IPS-20b (cell line): ENCODE data around the gene TTC21B.

Experiments
- H3K27ac ChIP-seq: one replicate; pipeline ENCODE4 v1.5.1; 2013; ENCODE audit warnings: low read length
- H3K27me3 ChIP-seq: 2 replicates; pipeline ENCODE4 v1.6.1; 2013; ENCODE audit warnings: mild to moderate bottlenecking, low read length, inconsistent platforms; ENCODE audit not compliant: insufficient read depth
- H3K36me3 ChIP-seq: 2 replicates; pipeline ENCODE4 v1.6.1; 2013; ENCODE audit warnings: low read depth, mild to moderate bottlenecking, inconsistent platforms, low read length, moderate library complexity; ENCODE audit not compliant: insufficient read depth
- H3K4me1 ChIP-seq: 2 replicates; pipeline ENCODE4 v1.6.1; 2013; ENCODE audit warnings: mild to moderate bottlenecking, control low read depth, inconsistent platforms, low read length, moderate library complexity; ENCODE audit not compliant: insufficient read depth
- H3K4me3 ChIP-seq: 2 replicates; pipeline ENCODE4 v1.5.1; 2013; ENCODE audit warnings: mild to moderate bottlenecking, low read length, inconsistent platforms
- H3K9ac ChIP-seq: 2 replicates; pipeline ENCODE4 v1.6.1; 2013; ENCODE audit warnings: low read depth, mild to moderate bottlenecking, inconsistent platforms, low read length, moderate library complexity
- H3K9me3 ChIP-seq: 2 replicates; pipeline ENCODE4 v1.6.1; 2013; ENCODE audit warnings: mild to moderate bottlenecking, low read depth, low read length, inconsistent platforms; ENCODE audit not compliant: insufficient read depth

TTC21B gene

GRCh38 chr2:165886487-165887146 lies 67.0 kb downstream of the TTC21B start:
- no peak overlapping the region for H3K4me3 ChIP-seq
- no peaks in the 10 kb centered on the region for H3K9me3 ChIP-seq
- peaks cover 63% of the 10 kb centered on the region; the same call in 1 of the 2 replicates for H3K36me3 ChIP-seq
- no peaks in the 10 kb centered on the region for H3K4me1 ChIP-seq
- no peaks in the 10 kb centered on the region for H3K27me3 ChIP-seq
- H3K27ac ChIP-seq = no peak overlapping the region
- no peak overlapping the region for H3K9ac ChIP-seq

GRCh38 chr2:165877565-165878550 lies 75.7 kb downstream of the TTC21B start:
- no peak overlapping the region for H3K9ac ChIP-seq
- no peaks in the 10 kb centered on the region for H3K27me3 ChIP-seq
- no peak overlapping the region for H3K4me3 ChIP-seq
- peaks cover 39% of the 10 kb centered on the region for H3K36me3 ChIP-seq
- no peaks in the 10 kb centered on the region for H3K9me3 ChIP-seq
- H3K27ac ChIP-seq = no peak overlapping the region
- no peaks in the 10 kb centered on the region for H3K4me1 ChIP-seq

GRCh38 chr2:165876712-165877111 lies 76.9 kb downstream of the TTC21B start:
- no peak overlapping the region for H3K27ac ChIP-seq
- no peak overlapping the region for H3K9ac ChIP-seq
- H3K4me1 ChIP-seq = no peaks in the 10 kb centered on the region
- no peaks in the 10 kb centered on the region for H3K9me3 ChIP-seq
- H3K36me3 ChIP-seq = peaks cover 32% of the 10 kb centered on the region
- H3K4me3 ChIP-seq = no peak overlapping the region
- H3K27me3 ChIP-seq = no peaks in the 10 kb centered on the region

GRCh38 chr2:165876269-165876668 lies 77.3 kb downstream of the TTC21B start:
- Histone ChIP-seq H3K27ac (no peak overlapping the region), H3K9ac (no peak overlapping the region), H3K36me3 (peaks cover 32% of the 10 kb centered on the region), H3K4me1 (no peaks in the 10 kb centered on the region), H3K9me3 (no peaks in the 10 kb centered on the region), H3K4me3 (no peak overlapping the region), H3K27me3 (no peaks in the 10 kb centered on the region)

- Histone ChIP-seq H3K9ac (no peak overlapping the region), H3K4me3 (no peak overlapping the region), H3K27ac (no peak overlapping the region), H3K36me3 (peaks cover 17% of the 10 kb centered on the region), H3K9me3 (no peaks in the 10 kb centered on the region), H3K4me1 (no peaks in the 10 kb centered on the region), H3K27me3 (no peaks in the 10 kb centered on the region)
Measured at GRCh38 chr2:165874445-165875039, 79.0 kb downstream of the TTC21B start.

- H3K9ac ChIP-seq = no peak overlapping the region
- peaks cover 10% of the 10 kb centered on the region; the same call in 1 of the 2 replicates for H3K36me3 ChIP-seq
- H3K4me3 ChIP-seq = no peak overlapping the region
- H3K27ac ChIP-seq = no peak overlapping the region
- no peaks in the 10 kb centered on the region for H3K27me3 ChIP-seq
- H3K9me3 ChIP-seq = no peaks in the 10 kb centered on the region
- H3K4me1 ChIP-seq = no peaks in the 10 kb centered on the region
Measured at GRCh38 chr2:165872101-165872791, 81.3 kb downstream of the TTC21B start.

- H3K36me3 ChIP-seq = peaks cover 3% of the 10 kb centered on the region; the same call in 1 of the 2 replicates
- H3K4me3 ChIP-seq = no peak overlapping the region
- no peaks in the 10 kb centered on the region for H3K27me3 ChIP-seq
- H3K27ac ChIP-seq = no peak overlapping the region
- H3K4me1 ChIP-seq = no peaks in the 10 kb centered on the region
- no peaks in the 10 kb centered on the region for H3K9me3 ChIP-seq
- no peak overlapping the region for H3K9ac ChIP-seq
Measured at GRCh38 chr2:165871025-165871424, 82.6 kb downstream of the TTC21B start.

- H3K9me3 ChIP-seq = no peaks in the 10 kb centered on the region
- H3K4me3 ChIP-seq = no peak overlapping the region
- no peaks in the 10 kb centered on the region for H3K27me3 ChIP-seq
- no peaks in the 10 kb centered on the region for H3K4me1 ChIP-seq
- no peak overlapping the region for H3K27ac ChIP-seq
- peaks cover 3% of the 10 kb centered on the region; the same call in 1 of the 2 replicates for H3K36me3 ChIP-seq
- H3K9ac ChIP-seq = no peak overlapping the region
Measured at GRCh38 chr2:165870346-165870745, 83.2 kb downstream of the TTC21B start.

- Histone ChIP-seq H3K36me3 (no peaks in the 10 kb centered on the region; the same call in 1 of the 2 replicates), H3K4me3 (no peak overlapping the region), H3K4me1 (no peaks in the 10 kb centered on the region), H3K9ac (no peak overlapping the region), H3K27ac (no peak overlapping the region), H3K27me3 (no peaks in the 10 kb centered on the region), H3K9me3 (no peaks in the 10 kb centered on the region)
Measured at GRCh38 chr2:165868211-165868610, 85.4 kb downstream of the TTC21B start.

GRCh38 chr2:165864296-165864695 lies 89.3 kb downstream of the TTC21B start:
- no peaks in the 10 kb centered on the region for H3K36me3 ChIP-seq
- H3K27me3 ChIP-seq = no peaks in the 10 kb centered on the region
- peaks cover 17% of the 10 kb centered on the region for H3K9me3 ChIP-seq
- no peak overlapping the region for H3K4me3 ChIP-seq
- H3K9ac ChIP-seq = no peak overlapping the region
- no peak overlapping the region for H3K27ac ChIP-seq
- H3K4me1 ChIP-seq = no peaks in the 10 kb centered on the region

- Histone ChIP-seq H3K4me1 (no peaks in the 10 kb centered on the region), H3K4me3 (no peak overlapping the region), H3K36me3 (no peaks in the 10 kb centered on the region), H3K9ac (no peak overlapping the region), H3K9me3 (peaks cover 17% of the 10 kb centered on the region), H3K27ac (no peak overlapping the region), H3K27me3 (no peaks in the 10 kb centered on the region)
Measured at GRCh38 chr2:165863810-165864261, 89.7 kb downstream of the TTC21B start.
